Aortic smooth muscle cell (primary cell): ENCODE measurements around the gene C1orf159. TPM values are rescaled to one million over a fixed set of nuclear protein-coding genes. Genes with fewer than 3 reads are reported as not detected.

Experiments used
- total RNA-seq: library from RNA; depleted of rRNA; stranded (reverse); fragments of >200 nt; gene quantifications from 2 replicates; pipeline ENCODE4 v1.2.3, GENCODE V29; 2014

The C1orf159 gene
- total RNA-seq = 4.5 and 5.6 TPM in 2 replicates

DNA sequence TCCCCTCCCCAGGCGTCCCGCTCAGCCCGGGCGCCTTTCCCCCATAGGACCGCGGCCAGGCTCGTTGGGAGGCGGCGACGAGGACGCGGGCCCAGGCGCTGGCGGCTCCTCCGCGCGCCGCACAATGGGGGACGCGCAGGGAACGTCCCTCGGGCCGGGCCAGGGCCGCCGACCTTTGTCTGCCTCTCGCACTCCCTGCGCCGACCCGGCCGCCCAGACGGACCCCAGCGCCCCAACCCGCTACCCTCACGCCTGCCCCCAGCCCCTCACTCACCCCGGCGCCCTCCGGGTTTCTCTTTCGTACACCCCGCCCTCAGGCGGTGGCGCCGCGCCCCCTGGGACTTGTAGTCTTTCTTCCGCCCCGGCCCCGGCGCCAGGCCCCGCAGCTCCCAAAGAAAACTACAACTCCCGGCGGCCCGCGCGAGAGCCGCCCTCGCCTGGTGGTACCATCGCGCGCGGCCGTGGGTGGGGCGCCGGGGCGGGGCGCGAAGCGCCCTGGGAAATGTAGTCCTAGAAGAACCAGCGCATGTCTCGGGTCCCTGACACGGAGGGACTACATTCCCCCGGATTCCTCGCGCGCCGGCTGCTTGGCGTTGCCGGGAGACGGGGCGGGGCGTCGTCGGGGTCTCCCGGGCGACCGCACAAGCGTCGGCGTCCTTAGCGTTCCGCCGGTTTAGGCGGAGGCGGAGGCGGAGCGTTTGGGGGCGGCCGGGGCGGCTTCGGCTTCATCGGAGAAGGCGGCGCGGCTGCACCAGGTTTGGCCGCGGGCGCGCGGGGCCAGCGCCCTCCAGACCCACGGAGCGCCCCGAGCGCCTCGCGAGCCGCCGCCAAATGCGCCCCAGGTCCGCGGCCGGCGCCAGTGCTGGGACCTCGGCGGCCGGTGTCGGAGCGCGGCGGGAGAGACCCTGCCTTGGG, at the start of gene C1orf159:
TSS of gene C1orf159 (minus strand) at position 304 of the 915 bp plus-strand sequence. CDS start 24,546 bp downstream, outside the sequence.

DNA sequence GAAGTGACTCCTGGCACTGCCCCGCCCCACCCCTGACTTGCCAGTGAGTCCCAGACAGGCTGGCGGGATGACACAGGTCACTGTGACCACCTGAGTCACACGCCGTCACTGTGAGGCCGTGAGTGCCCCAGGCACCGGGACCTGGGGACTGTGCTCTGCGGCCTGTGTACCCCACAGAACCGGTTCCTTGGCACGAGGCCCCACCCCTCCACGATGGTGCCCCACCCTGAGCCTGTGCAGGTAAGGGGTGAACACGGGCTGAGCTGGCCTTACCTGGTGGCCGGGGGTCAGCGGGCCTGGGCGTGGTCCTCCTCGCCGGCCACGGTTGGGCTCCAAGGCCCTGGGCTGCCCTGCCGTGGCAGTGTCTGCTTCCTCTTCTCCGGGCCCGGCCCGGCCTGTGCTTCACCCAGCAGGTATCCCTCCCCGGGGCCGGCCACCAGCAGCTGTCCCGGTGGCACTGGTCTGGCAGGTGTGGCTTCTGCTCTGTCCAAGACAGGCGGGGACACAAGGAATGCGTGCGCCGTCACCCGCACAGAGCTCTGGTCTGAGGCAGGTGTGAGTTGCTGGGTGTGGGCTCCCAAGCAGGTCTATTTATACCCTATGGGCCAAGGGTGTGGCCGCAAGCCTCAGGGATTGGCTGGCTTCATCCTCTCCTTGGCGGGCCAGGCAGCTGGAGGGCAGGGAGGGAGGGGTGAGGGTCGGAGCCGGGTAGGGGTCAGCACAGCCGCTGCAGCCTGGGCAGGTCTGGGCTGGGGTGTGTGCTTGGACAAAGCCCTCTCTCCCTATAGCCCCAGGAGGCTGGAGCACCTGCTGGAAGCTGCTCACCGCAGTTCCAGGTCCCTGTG, 41.9 kb downstream of the C1orf159 start, which contains the start of gene RNF223:
TSS of gene RNF223 (minus strand) at position 564 of the 845 bp plus-strand sequence. CDS start 1,740 bp downstream, outside the sequence.

Other genes with a start within 250 kb of the C1orf159 start
- 0.62 and 1.1 TPM in 2 replicates for gene SAMD11, start 192.2 kb downstream of the C1orf159 start, total RNA-seq
- 61.2 and 91.7 TPM in 2 replicates for gene NOC2L, start 156.8 kb downstream of the C1orf159 start, total RNA-seq
- 4.2 and 4.9 TPM in 2 replicates for gene KLHL17, start 155.5 kb downstream of the C1orf159 start, total RNA-seq
- gene PLEKHN1, start 149.6 kb downstream of the C1orf159 start, total RNA-seq = 0.25 and 0.26 TPM in 2 replicates
- gene PERM1, start 134.0 kb downstream of the C1orf159 start, total RNA-seq = 0.06 TPM in 1 of 2 replicates, not detected in the other
- 0.62 and 3.7 TPM in 2 replicates for gene HES4, start 116.0 kb downstream of the C1orf159 start, total RNA-seq
- 91.6 and 99.7 TPM in 2 replicates for gene ISG15, start 102.6 kb downstream of the C1orf159 start, total RNA-seq
- gene AGRN, start 96.0 kb downstream of the C1orf159 start, total RNA-seq = 15.0 and 24.4 TPM in 2 replicates
- not detected in 2 replicates for gene RNF223, start 41.8 kb downstream of the C1orf159 start, total RNA-seq
- not detected in 2 replicates for gene TTLL10, start 57.8 kb upstream of the C1orf159 start, total RNA-seq
- not detected in 2 replicates for gene TNFRSF18, start 90.5 kb upstream of the C1orf159 start, total RNA-seq
- 0.12 and 0.13 TPM in 2 replicates for gene TNFRSF4, start 98.1 kb upstream of the C1orf159 start, total RNA-seq
- gene SDF4, start 115.9 kb upstream of the C1orf159 start, total RNA-seq = 116 and 143 TPM in 2 replicates
- 16.3 and 21.9 TPM in 2 replicates for gene B3GALT6, start 116.1 kb upstream of the C1orf159 start, total RNA-seq
- 0.40 and 0.75 TPM in 2 replicates for gene C1QTNF12, start 130.6 kb upstream of the C1orf159 start, total RNA-seq
- 25.6 and 34.3 TPM in 2 replicates for gene UBE2J2, start 157.8 kb upstream of the C1orf159 start, total RNA-seq
- gene SCNN1D, start 164.3 kb upstream of the C1orf159 start, total RNA-seq = 0.53 and 0.68 TPM in 2 replicates
- gene ACAP3, start 191.8 kb upstream of the C1orf159 start, total RNA-seq = 35.4 and 38.3 TPM in 2 replicates
- gene PUSL1, start 192.5 kb upstream of the C1orf159 start, total RNA-seq = 11.4 and 16.8 TPM in 2 replicates
- 57.1 and 58.8 TPM in 2 replicates for gene INTS11, start 208.6 kb upstream of the C1orf159 start, total RNA-seq
- gene CPTP, start 208.7 kb upstream of the C1orf159 start, total RNA-seq = 8.6 and 9.9 TPM in 2 replicates
- 0.06 and 0.26 TPM in 2 replicates for gene TAS1R3, start 215.2 kb upstream of the C1orf159 start, total RNA-seq
- 63.8 and 102 TPM in 2 replicates for gene DVL1, start 233.3 kb upstream of the C1orf159 start, total RNA-seq
- 282 and 369 TPM in 2 replicates for gene MXRA8, start 242.5 kb upstream of the C1orf159 start, total RNA-seq